ENCODE data around the gene GFAP.
A peak's percentile ranks its signal among the peaks of the same experiment; 100 is the strongest.

GFAP gene

GRCh38 chr17:44880062-44880461, 35.2 kb downstream of the GFAP start:
- H3K27ac ChIP-seq (ENCODE audit: low read depth, low read length): no peak overlapping the region
- H3F3A ChIP-seq (ENCODE audit: insufficient read depth): peaks cover 8% of the 10 kb centered on the region; the same call in 1 of the 2 replicates
- H2AFZ ChIP-seq (ENCODE audit: low read depth, low read length, severe bottlenecking): no peak overlapping the region
- H3K27me3 ChIP-seq (ENCODE audit: low read length): no peaks in the 10 kb centered on the region
- H4K20me1 ChIP-seq (ENCODE audit: low read depth, low read length): no peaks in the 10 kb centered on the region
- H3K4me2 ChIP-seq (ENCODE audit: low read depth, low read length, poor library complexity, severe bottlenecking): no peak overlapping the region
- no peaks in the 10 kb centered on the region for H3K9me3 ChIP-seq (ENCODE audit: insufficient read depth, low read length)
- peaks cover 38% of the 10 kb centered on the region for H3K36me3 ChIP-seq (ENCODE audit: low read length)
- H3K9ac ChIP-seq (ENCODE audit: low read length): no peak overlapping the region
- peaks cover 3% of the 10 kb centered on the region; the same call in 1 of the 2 replicates for H3K79me2 ChIP-seq (ENCODE audit: insufficient read depth, low read length)
- H3K4me3 ChIP-seq (ENCODE audit: insufficient read depth, low read length, poor library complexity, severe bottlenecking): no peak overlapping the region
- no peaks in the 10 kb centered on the region for H3K9me2 ChIP-seq (replicated peaks; ENCODE audit: insufficient read depth, low read length)
- TF ChIP-seq EZH2phosphoT487 (conservative IDR thresholded peaks at IDR 0.05; ENCODE audit: low read length): no peak
- no peak for TF ChIP-seq CTCF (IDR thresholded peaks at IDR 0.05; ENCODE audit: insufficient read depth, low read length, poor library complexity, severe bottlenecking)

- Histone ChIP-seq H3F3A (ENCODE audit: insufficient read depth) (peaks cover 8% of the 10 kb centered on the region; the same call in 1 of the 2 replicates), H3K4me2 (ENCODE audit: low read depth, low read length, poor library complexity, severe bottlenecking) (no peak overlapping the region), H3K36me3 (ENCODE audit: low read length) (peaks cover 33% of the 10 kb centered on the region), H3K9me2 (replicated peaks; ENCODE audit: insufficient read depth, low read length) (no peaks in the 10 kb centered on the region), H3K79me2 (ENCODE audit: insufficient read depth, low read length) (peaks cover 3% of the 10 kb centered on the region; the same call in 1 of the 2 replicates), H3K9ac (ENCODE audit: low read length) (no peak overlapping the region), H3K27me3 (ENCODE audit: low read length) (no peaks in the 10 kb centered on the region), H3K9me3 (ENCODE audit: insufficient read depth, low read length) (no peaks in the 10 kb centered on the region), H2AFZ (ENCODE audit: low read depth, low read length, severe bottlenecking) (no peak overlapping the region), H4K20me1 (ENCODE audit: low read depth, low read length) (no peaks in the 10 kb centered on the region), H3K4me3 (ENCODE audit: insufficient read depth, low read length, poor library complexity, severe bottlenecking) (no peak overlapping the region), H3K27ac (ENCODE audit: low read depth, low read length) (no peak overlapping the region)
- TF ChIP-seq EZH2phosphoT487 (conservative IDR thresholded peaks at IDR 0.05; ENCODE audit: low read length): no peak
- no peak for TF ChIP-seq CTCF (IDR thresholded peaks at IDR 0.05; ENCODE audit: insufficient read depth, low read length, poor library complexity, severe bottlenecking)
Measured at GRCh38 chr17:44879376-44879775, 35.9 kb downstream of the GFAP start.

GRCh38 chr17:44878627-44879221, 36.6 kb downstream of the GFAP start:
- Histone ChIP-seq H4K20me1 (ENCODE audit: low read depth, low read length) (no peaks in the 10 kb centered on the region), H3K9me2 (replicated peaks; ENCODE audit: insufficient read depth, low read length) (no peaks in the 10 kb centered on the region), H3K27me3 (ENCODE audit: low read length) (no peaks in the 10 kb centered on the region), H3K79me2 (ENCODE audit: insufficient read depth, low read length) (peaks cover 3% of the 10 kb centered on the region; the same call in 1 of the 2 replicates), H3K27ac (ENCODE audit: low read depth, low read length) (no peak overlapping the region), H3K9ac (ENCODE audit: low read length) (no peak overlapping the region), H3K9me3 (ENCODE audit: insufficient read depth, low read length) (no peaks in the 10 kb centered on the region), H3K36me3 (ENCODE audit: low read length) (peaks cover 33% of the 10 kb centered on the region), H3K4me3 (ENCODE audit: insufficient read depth, low read length, poor library complexity, severe bottlenecking) (no peak overlapping the region), H3F3A (ENCODE audit: insufficient read depth) (peaks cover 8% of the 10 kb centered on the region; the same call in 1 of the 2 replicates), H2AFZ (ENCODE audit: low read depth, low read length, severe bottlenecking) (no peak overlapping the region), H3K4me2 (ENCODE audit: low read depth, low read length, poor library complexity, severe bottlenecking) (no peak overlapping the region)
- TF ChIP-seq EZH2phosphoT487 (conservative IDR thresholded peaks at IDR 0.05; ENCODE audit: low read length): no peak
- TF ChIP-seq CTCF (IDR thresholded peaks at IDR 0.05; ENCODE audit: insufficient read depth, low read length, poor library complexity, severe bottlenecking): peak; percentile 73
